ENCODE results near the gene MALSU1.

Gene MALSU1

GRCh38 chr7:23349484-23350157, 50.5 kb downstream of the MALSU1 start:
- H3K27ac ChIP-seq: no peak overlapping the region
- TF ChIP-seq CTCF (IDR thresholded peaks at IDR 0.05): no peak
- H3K4me3 ChIP-seq: no peak overlapping the region
- DNase-seq (ENCODE audit: low spot score): no peak

- DNase-seq (ENCODE audit: low spot score): no peak
- Histone ChIP-seq H3K27ac (no peak overlapping the region), H3K4me3 (no peak overlapping the region)
- TF ChIP-seq CTCF (IDR thresholded peaks at IDR 0.05): no peak
These were observed 51.3 kb downstream of the MALSU1 start for GRCh38 chr7:23350466-23350865.

- Histone ChIP-seq H3K27ac (no peak overlapping the region), H3K4me3 (no peak overlapping the region)
- no peak for TF ChIP-seq CTCF (IDR thresholded peaks at IDR 0.05)
- DNase-seq (ENCODE audit: low spot score): no peak
These were observed 54.0 kb downstream of the MALSU1 start for GRCh38 chr7:23353172-23353571.

GRCh38 chr7:23356168-23356567, 57.0 kb downstream of the MALSU1 start:
- H3K4me3 ChIP-seq: no peak overlapping the region
- DNase-seq (ENCODE audit: low spot score): no peak
- no peak for TF ChIP-seq CTCF (IDR thresholded peaks at IDR 0.05)
- no peak overlapping the region for H3K27ac ChIP-seq

- TF ChIP-seq CTCF (IDR thresholded peaks at IDR 0.05): no peak
- no peak overlapping the region for H3K4me3 ChIP-seq
- DNase-seq (ENCODE audit: low spot score): no peak
- H3K27ac ChIP-seq: no peak overlapping the region
These were observed 57.6 kb downstream of the MALSU1 start for GRCh38 chr7:23356726-23357125.

- no peak overlapping the region for H3K27ac ChIP-seq
- H3K4me3 ChIP-seq: no peak overlapping the region
- DNase-seq (ENCODE audit: low spot score): no peak
- TF ChIP-seq CTCF (IDR thresholded peaks at IDR 0.05): no peak
These were observed 58.3 kb downstream of the MALSU1 start for GRCh38 chr7:23357190-23358093.

All from coronary artery (tissue), 2 donors.